CD4-positive, alpha-beta T cell (primary cell): ENCODE measurements around the gene RANBP9. TPM values are rescaled to one million over a fixed set of nuclear protein-coding genes. Genes with fewer than 3 reads are reported as not detected.

Experiments used
- ATAC-seq: fragments of 200-7000 bp; cut with Tn5 transposase; one replicate; pipeline ENCODE4 v1.10.0; 2022; ENCODE audit warnings: mild to moderate bottlenecking; ENCODE audit not compliant: poor library complexity
- CTCF ChIA-PET: fragments of 350-600 bp; sonication (Branson Sonifier 250); formaldehyde crosslinking; loops from one replicate; lab custom pipeline; 2021; ENCODE audit warnings: antibody characterized with exemption, inconsistent platforms; lab: Charles Lee
- POLR2A ChIA-PET: fragments of 350-600 bp; sonication (Branson Sonifier 250); formaldehyde crosslinking; loops from one replicate; lab custom pipeline; 2021; ENCODE audit warnings: antibody characterized with exemption, inconsistent platforms; lab: Charles Lee
- DNase-seq, 14 experiments: peaks; one replicate each; pipeline ENCODE4 v3.0.0-alpha.2; 2013 to 2020; ENCODE audit warnings: mixed read lengths in 2 of 14
- H3K27ac ChIP-seq, 2 donors: one replicate each; pipeline versions ENCODE4 v1.5.1 to v1.7.0; 2013; ENCODE audit warnings: low read length in 2 of 2, low read depth in 1 of 2, mild to moderate bottlenecking in 1 of 2
- H3K27me3 ChIP-seq, 2 experiments: 1 replicate in 1 of 2; 2 replicates in 1 of 2; pipeline versions ENCODE4 v1.6.1 to v1.7.0; 2013; ENCODE audit warnings: low read length in 2 of 2, control low read depth in 1 of 2, mild to moderate bottlenecking in 1 of 2, moderate library complexity in 1 of 2; ENCODE audit not compliant: insufficient read depth in 2 of 2, control insufficient read depth in 1 of 2
- H3K36me3 ChIP-seq: one replicate; pipeline ENCODE4 v1.6.1; 2013; ENCODE audit warnings: low read length, control low read depth; ENCODE audit not compliant: insufficient read depth
- H3K4me1 ChIP-seq: one replicate; pipeline ENCODE4 v1.6.1; 2013; ENCODE audit warnings: low read length, control low read depth; ENCODE audit not compliant: insufficient read depth
- H3K4me3 ChIP-seq: one replicate; pipeline ENCODE4 v1.5.1; 2013; ENCODE audit warnings: mild to moderate bottlenecking, low read length, moderate library complexity
- H3K9me3 ChIP-seq, 2 experiments: 1 replicate in 1 of 2; 2 replicates in 1 of 2; pipeline versions ENCODE4 v1.6.1 to v1.7.0; 2013; ENCODE audit warnings: low read length in 2 of 2, mild to moderate bottlenecking in 2 of 2, control low read depth in 1 of 2, moderate library complexity in 1 of 2; ENCODE audit not compliant: control insufficient read depth in 1 of 2, insufficient read depth in 1 of 2
- H3K27ac Mint-ChIP-seq: one replicate; pipeline ENCODE4 v1.8.0; 2020; ENCODE audit warnings: mixed read lengths
- H3K27me3 Mint-ChIP-seq: one replicate; pipeline ENCODE4 v1.8.0; 2021; ENCODE audit warnings: mixed read lengths
- H3K36me3 Mint-ChIP-seq: one replicate; pipeline ENCODE4 v1.8.0; 2021; ENCODE audit warnings: low read depth, mixed read lengths
- H3K4me1 Mint-ChIP-seq: one replicate; pipeline ENCODE4 v1.8.0; 2021; ENCODE audit warnings: low read depth, mixed read lengths
- H3K4me3 Mint-ChIP-seq: one replicate; pipeline ENCODE4 v1.8.0; 2020; ENCODE audit warnings: mild to moderate bottlenecking, mixed read lengths
- H3K9me3 Mint-ChIP-seq: one replicate; pipeline ENCODE4 v1.8.0; 2020; ENCODE audit warnings: mixed read lengths
- intact Hi-C, 2 experiments: fragments of 100-400 bp; cut with DNase I in 1 of 2; cut with micrococcal nuclease in 1 of 2; formaldehyde crosslinking; loops; one replicate each; pipeline versions ENCODE4 v1.15.1 to v1.9.0; 2023 to 2025; cut with DNase I, micrococcal nuclease
- total RNA-seq, 174 experiments: library from RNA in 2 of 174; stranded (reverse) in 2 of 174; gene quantifications; one replicate each; pipeline ENCODE4 v1.2.3 and lab custom pipeline; 2021 to 2026
- TF ChIP-seq, protein P1 (sequence below): fragments of 200-600 bp; IDR thresholded peaks from one replicate; pipeline ENCODE4 v1.8.0; 2022; ENCODE audit warnings: antibody characterized with exemption, mild to moderate bottlenecking

The RANBP9 gene
- total RNA-seq, 2 experiments from 2014 or later, result 60.8 to 62.9 TPM

DNA sequence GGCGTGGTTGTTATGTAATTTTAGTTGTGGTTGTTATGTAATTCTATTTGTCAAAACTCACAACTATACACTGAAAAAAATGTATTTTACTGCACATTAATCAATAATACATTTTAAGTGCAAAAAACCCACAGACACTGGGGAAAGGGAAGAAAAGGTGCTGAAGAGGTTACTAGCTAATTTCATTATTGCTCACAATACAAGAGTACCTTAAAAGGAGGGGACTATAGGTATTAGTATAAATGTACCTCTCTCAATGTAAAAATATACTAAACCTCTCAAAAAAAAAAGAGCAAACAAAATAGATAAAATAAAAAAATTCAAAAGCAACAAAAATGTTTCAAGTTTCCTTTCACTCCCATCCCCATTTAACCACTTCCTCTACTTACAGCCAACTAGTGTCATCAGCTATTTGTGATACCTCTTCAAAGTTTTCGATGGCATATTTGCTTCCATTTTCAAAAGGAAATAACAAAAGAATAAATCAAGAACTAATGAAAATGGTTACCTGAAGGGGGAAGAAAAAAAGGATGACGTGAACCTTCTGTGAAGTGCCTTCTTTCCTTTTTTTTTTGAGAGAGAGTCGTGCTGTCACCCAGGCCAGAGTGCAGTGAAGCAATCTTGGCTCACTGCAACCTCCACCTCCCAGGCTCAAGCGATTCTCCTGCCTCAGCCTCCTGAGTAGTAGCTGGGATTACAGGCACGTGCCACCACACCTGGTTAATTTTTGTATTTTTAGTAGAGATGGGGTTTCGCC lies 30.2 kb downstream of the RANBP9 start:
- peaks cover 65% of the 10 kb centered on the region for H3K4me1 Mint-ChIP-seq
- DNase-seq, result peak in 4 of 14 experiments; percentile 18 to 82 (median 74)
- Histone ChIP-seq H3K4me3 (peak overlapping the region; percentile 22), H3K9me3 (peaks cover 3 to 8% of the 10 kb centered on the region in 2 experiments), H3K27ac (peak overlapping the region; percentile 21 to 62), H3K4me1 (peaks cover 35% of the 10 kb centered on the region), H3K27me3 (no peaks in the 10 kb centered on the region), H3K36me3 (no peaks in the 10 kb centered on the region)
- ATAC-seq, result peak; percentile 81
- no peaks in the 10 kb centered on the region for H3K27me3 Mint-ChIP-seq
- peak overlapping the region; percentile 50 for H3K4me3 Mint-ChIP-seq
- intact Hi-C loops, result loop anchor here in 1 of 2 experiments (5.0 kb wide), 1 partner anchor 39 kb away; no protein-coding TSS in a partner anchor
- peaks cover 5% of the 10 kb centered on the region for H3K9me3 Mint-ChIP-seq
- ChIA-PET POLR2A (interaction anchor here (0.6 to 2.6 kb wide), 11 partner anchors 10 to 324 kb away, joined by 3 to 40 read pairs (median 3); partner anchors contain the start of genes NOL7 and RANBP9), CTCF (interaction anchor here (0.5 to 1.6 kb wide), 6 partner anchors 12 to 114 kb away, joined by 3 to 8 read pairs (median 3); partner anchors contain the start of genes NOL7 and SIRT5)
- peaks cover 36% of the 10 kb centered on the region for H3K36me3 Mint-ChIP-seq
- peak overlapping the region; percentile 83 for H3K27ac Mint-ChIP-seq
- TF ChIP-seq, protein P1, sequence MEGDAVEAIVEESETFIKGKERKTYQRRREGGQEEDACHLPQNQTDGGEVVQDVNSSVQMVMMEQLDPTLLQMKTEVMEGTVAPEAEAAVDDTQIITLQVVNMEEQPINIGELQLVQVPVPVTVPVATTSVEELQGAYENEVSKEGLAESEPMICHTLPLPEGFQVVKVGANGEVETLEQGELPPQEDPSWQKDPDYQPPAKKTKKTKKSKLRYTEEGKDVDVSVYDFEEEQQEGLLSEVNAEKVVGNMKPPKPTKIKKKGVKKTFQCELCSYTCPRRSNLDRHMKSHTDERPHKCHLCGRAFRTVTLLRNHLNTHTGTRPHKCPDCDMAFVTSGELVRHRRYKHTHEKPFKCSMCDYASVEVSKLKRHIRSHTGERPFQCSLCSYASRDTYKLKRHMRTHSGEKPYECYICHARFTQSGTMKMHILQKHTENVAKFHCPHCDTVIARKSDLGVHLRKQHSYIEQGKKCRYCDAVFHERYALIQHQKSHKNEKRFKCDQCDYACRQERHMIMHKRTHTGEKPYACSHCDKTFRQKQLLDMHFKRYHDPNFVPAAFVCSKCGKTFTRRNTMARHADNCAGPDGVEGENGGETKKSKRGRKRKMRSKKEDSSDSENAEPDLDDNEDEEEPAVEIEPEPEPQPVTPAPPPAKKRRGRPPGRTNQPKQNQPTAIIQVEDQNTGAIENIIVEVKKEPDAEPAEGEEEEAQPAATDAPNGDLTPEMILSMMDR, result no peak

DNA sequence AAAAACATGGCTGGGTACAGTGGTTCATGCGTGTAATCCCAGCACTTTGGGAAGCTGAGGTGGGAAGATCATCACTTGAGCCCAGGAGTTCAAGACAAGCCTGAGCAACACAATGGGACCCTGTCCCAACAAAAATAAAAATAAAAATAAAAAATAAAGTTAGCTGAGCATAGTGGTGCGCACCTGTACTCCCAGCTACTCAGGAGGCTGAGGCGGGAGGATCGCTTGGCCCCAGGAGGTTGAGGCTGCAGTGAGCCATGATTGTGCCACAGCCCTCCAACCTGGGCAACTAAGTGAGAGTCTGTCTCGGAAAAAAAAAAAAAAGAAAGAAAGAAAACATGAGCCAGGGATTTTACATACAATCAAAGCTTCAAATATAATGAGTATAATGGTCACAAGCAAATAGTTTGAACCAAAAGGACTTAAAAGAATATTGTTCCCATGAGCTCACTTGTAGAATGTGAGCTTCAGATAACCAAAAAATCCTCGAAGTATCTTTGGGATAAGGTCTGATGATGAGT lies 31.1 kb downstream of the RANBP9 start:
- ATAC-seq, result no peak
- H3K9me3 ChIP-seq, result peaks cover 3 to 8% of the 10 kb centered on the region in 2 experiments
- Mint-ChIP-seq H3K27me3 (no peaks in the 10 kb centered on the region), H3K4me1 (peaks cover 68% of the 10 kb centered on the region), H3K4me3 (peak overlapping the region; percentile 50), H3K36me3 (peaks cover 41% of the 10 kb centered on the region), H3K9me3 (peaks cover 5% of the 10 kb centered on the region), H3K27ac (peak overlapping the region; percentile 83)
- no peak overlapping the region for H3K4me3 ChIP-seq
- no peaks in the 10 kb centered on the region for H3K27me3 ChIP-seq
- intact Hi-C loops, result loop anchor here in 1 of 2 experiments (5.0 kb wide), 1 partner anchor 38 kb away; no protein-coding TSS in a partner anchor
- peaks cover 25% of the 10 kb centered on the region for H3K4me1 ChIP-seq
- H3K27ac ChIP-seq, result no peak overlapping the region
- TF ChIP-seq, protein P1, result no peak
- DNase-seq, result no peak
- H3K36me3 ChIP-seq, result no peaks in the 10 kb centered on the region
- ChIA-PET CTCF (interaction anchor here (1.3 to 1.6 kb wide), 2 partner anchors 106 to 115 kb away, joined by 6 to 8 read pairs; partner anchors contain the start of gene SIRT5), POLR2A (interaction anchor here (0.6 to 2.6 kb wide), 6 partner anchors 10 to 65 kb away, joined by 3 to 40 read pairs (median 4); partner anchors contain the start of genes NOL7 and RANBP9)

DNA sequence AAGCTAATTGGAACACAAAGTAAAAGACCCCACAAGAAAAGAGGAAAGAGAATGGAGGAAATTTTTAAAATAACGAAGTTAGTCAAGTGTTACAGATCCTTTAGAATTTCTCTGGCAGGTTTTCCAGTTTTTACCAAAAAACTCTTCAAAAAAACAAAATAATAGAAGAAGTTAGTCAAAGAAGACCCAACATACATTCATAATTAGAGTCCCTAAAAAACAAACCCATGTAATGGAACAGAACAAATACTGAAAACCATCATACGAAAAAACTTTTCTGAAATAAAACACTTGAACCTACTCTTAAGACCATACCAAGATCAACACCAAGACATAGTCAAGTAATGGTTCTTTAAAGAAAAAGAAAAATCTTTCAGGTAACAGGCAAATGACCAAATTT lies 31.6 kb downstream of the RANBP9 start:
- Mint-ChIP-seq H3K27me3 (no peaks in the 10 kb centered on the region), H3K4me3 (peak overlapping the region; percentile 54), H3K36me3 (peaks cover 42% of the 10 kb centered on the region), H3K4me1 (peaks cover 69% of the 10 kb centered on the region), H3K27ac (peak overlapping the region; percentile 83), H3K9me3 (peaks cover 5% of the 10 kb centered on the region)
- Histone ChIP-seq H3K27ac (no peak overlapping the region), H3K4me3 (no peak overlapping the region), H3K36me3 (no peaks in the 10 kb centered on the region), H3K27me3 (no peaks in the 10 kb centered on the region), H3K4me1 (peaks cover 22% of the 10 kb centered on the region), H3K9me3 (peaks cover 3 to 8% of the 10 kb centered on the region in 2 experiments)
- DNase-seq, result no peak
- ATAC-seq, result no peak
- TF ChIP-seq, protein P1, result no peak
- ChIA-PET CTCF (interaction anchor here (1.3 to 1.6 kb wide), 2 partner anchors 105 to 115 kb away, joined by 6 to 8 read pairs; partner anchors contain the start of gene SIRT5), POLR2A (interaction anchor here (1.0 to 2.6 kb wide), 4 partner anchors 11 to 65 kb away, joined by 3 to 40 read pairs (median 14); partner anchors contain the start of genes NOL7 and RANBP9)
- intact Hi-C loops, result loop anchor here in 1 of 2 experiments (5.0 kb wide), 1 partner anchor 38 kb away; no protein-coding TSS in a partner anchor
